HG02678 (cell line): Measurements from ENCODE around the gene GCH1.

ENCODE experiments used
- ATAC-seq: cut with Tn5 transposase; IDR thresholded peaks from one replicate; pipeline ENCODE4 v1.9.1; 2021; ENCODE audit warnings: mild to moderate bottlenecking, moderate library complexity; ENCODE audit not compliant: unreplicated experiment

GCH1 gene

DNA sequence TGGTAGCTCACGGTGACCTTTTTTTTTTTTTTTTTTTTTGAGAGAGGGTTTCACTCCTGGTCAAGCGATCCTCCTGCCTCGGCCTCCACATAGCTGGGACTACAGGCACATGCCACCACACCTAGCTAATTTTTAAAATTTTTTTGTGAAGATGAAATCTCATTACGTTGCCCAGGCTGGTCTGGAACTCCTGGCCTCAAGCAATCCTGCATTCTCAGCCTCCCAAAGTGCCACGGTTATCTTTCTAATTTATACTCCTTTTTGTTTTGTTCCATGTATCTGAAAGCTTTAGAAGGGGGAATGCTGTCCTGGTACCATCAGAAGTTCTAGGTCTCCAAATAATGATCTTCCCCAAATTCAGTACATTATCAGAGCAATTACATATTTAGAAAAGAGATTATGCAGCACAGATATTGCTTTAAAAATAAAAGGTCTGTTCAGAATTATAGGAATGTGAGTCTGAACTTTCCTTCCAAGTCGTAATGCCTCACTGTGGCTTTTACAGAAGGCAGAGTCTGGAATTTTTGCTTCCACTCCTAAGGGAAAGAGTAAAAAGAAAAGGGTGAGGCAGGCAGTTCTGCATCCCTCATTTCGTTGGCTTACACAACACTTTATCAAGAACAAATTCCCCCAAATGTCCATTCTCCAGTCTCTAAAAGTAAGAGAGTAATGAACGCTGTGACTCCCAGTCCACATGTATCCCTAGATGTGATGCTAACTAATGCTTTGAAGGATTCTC lies 73.0 kb downstream of the GCH1 start:
- ATAC-seq = no peak

DNA sequence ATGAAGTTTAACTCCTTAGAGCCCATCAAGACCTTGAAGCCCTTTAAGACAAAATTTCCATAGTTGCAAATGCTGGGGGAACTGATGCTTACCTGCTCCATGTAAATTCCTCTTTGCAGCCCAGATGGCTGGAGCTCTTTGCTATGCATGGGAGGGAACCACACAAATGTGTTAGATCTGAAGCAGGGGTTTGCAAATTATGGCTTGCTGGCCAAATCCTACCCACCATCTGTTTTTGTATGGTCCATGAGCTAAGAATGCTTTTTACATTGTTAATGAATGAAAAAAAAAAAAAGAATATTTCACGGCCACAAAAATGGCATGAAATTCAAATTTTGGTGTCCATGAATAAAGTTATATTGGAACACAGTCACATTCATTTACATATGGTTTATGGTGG lies 74.6 kb downstream of the GCH1 start:
- ATAC-seq = no peak

DNA sequence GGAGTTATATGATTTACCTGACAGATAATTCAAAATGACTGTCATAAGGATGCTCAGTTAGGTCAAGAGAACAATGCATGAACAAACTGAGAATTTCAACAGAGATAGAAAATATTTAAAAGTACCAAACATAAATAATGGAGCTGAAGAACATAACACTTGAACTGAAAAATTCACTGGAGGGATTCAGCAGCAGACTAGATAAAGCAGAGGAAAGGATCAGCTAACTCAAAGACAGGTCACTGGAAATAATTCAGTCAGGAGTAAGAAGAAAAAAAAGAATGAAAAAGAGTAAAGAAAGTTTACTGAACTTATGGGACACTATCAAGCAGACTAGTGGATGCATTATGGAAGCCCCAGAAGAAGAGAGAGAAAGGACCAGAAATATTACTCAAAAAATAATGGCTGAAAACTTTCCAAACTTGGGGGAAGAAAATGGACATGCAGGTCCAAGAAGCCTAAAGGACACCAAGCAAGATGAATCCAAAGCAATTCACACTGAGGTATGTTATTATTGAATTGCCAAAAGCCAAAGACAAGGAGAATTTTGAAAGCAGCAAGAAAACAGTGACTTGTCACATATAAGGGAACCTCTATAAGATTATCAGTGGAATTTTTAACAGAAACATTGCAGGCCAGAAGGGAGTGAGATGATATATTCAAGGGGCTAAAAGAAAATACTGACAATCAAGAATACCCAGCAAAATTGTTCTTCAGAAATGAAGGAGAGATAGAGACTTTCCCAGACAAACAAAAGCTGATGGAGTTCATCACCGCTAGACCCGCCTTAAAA lies 78.7 kb downstream of the GCH1 start:
- ATAC-seq = no peak

DNA sequence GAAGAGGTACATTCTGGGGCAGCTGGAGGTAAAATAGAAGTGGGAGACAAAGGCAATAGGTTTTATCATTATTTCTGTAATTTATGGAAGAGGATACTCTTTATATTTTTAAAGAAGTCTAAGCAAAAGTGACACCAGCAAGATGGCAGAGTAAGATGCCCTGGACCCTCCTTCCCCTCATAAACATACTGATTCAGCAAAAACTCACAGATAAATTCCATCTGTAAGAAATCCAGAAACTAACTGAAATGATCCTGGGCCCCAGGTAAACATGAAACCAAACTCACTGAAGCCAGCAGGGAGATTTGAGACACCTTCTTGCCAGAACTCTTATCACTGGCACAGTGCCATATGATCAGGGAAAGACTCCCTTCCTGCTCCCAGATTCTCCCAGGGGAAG lies 79.9 kb downstream of the GCH1 start:
- no peak for ATAC-seq

DNA sequence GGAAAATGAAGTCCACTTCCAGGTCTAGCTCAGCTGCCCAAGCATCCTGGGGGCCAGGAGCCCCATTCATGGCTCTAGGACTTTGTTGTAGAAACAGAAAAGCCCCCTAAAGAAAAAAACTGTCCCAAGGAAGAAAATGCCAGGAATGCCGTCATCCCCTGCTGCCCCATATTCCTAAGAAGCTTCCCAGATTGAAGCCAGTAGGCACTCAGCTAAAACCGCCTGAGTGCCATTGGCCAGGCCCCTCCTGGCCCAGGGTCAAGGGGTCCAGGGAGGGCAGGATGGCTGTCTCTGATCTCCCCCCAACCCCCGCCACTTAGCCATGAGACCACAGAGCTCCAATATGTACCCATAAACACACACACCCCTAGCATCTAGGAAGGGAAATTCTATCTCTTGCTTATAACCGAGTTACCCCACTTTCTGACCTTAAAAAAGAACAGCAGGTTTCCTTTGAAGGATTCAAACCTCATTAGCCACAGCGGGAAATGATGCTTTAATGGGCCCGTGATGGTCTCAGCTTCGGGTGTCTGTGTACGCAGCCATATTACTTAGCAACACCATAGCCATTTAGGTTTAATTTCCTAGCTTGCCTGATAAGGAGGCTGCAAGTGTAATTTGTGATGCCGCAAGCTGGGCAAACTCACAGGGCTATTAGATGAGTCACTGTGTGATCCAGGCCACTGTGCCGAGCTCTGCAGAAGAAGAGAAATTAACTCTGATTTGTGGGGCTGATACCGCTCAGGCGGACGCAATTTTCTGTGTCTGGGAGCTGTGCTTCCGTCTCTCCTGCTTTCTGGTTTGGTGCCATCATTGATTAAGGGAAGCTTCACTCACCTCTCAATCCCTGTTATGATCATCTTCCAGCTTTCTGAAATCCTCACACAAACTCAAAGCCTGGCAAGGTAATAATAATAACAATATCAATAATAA lies 84.2 kb downstream of the GCH1 start:
- ATAC-seq = no peak

DNA sequence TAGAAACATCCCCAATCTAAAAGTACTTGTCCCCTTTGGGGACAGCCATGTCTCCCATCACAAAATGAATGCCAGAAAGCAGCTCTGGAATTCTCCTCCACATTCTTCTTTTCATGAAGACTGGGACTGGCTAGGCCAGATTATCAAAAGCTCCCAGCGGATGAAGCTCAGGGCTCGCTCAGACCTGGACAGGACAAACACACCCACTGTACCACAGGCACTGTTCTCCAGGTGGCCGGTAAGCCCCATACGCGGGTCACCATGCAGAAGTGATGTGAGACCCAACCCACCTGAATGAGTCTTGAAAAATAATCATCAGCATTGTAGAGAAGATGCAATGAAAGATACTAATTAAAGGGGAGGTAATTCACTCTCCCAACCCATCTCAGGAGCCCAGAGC lies 85.1 kb downstream of the GCH1 start:
- ATAC-seq = no peak

DNA sequence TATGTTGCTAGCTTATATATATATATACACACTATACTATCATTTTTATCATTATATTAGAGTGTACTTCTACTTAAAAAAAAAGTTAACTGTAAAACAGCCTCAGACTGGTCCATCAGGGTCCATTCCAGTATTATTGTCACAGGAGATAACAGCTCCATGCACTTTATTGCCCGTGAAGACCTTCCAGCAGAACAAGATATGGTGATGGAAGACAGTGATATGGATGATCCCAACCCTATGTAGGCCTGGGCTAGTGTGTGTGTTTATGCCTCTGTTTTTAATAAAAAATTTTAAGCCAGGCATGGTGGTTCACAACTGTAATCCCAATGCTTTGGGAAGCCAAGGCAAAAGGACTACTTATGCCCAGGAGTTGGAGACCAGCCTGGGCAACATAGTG lies 86.2 kb downstream of the GCH1 start:
- no peak for ATAC-seq

DNA sequence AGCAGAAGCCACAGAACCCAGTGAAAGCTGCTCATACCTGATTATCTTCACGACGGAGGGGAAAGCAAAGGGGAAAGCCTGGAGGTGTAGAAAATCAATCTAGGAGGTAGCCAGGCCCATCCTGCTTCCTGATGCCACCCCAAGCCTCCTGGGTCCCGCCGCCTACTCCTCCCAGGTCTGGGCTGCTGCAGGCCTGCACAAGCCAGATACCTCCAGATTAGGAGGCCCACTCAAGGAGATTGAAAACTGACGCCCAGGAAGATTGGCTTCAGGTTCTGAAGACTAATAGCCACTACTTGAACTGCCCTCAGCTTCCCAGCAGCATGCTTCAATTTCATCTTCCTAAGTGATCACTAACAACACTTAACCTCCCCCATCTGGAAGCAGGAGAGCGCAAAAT lies 87.1 kb downstream of the GCH1 start:
- no peak for ATAC-seq

DNA sequence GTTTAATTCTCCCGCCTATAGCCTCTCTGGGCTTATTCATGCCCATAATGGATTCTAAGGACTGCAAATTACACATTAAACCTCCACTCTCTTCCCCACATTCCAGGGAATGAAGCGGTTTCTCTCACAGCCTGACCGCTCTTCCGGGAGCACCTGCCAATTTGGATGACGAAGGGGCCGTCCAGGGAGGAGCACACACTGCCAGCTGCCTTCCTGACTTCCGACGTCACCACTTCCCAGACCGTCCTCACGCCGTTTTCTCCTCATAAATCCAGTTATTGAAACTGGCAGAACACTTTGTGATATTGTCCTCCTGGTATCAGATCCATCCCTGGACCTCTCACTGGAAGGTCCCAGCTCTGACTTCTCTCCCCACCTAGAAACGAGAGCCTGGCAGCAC lies 87.6 kb downstream of the GCH1 start:
- ATAC-seq = no peak

DNA sequence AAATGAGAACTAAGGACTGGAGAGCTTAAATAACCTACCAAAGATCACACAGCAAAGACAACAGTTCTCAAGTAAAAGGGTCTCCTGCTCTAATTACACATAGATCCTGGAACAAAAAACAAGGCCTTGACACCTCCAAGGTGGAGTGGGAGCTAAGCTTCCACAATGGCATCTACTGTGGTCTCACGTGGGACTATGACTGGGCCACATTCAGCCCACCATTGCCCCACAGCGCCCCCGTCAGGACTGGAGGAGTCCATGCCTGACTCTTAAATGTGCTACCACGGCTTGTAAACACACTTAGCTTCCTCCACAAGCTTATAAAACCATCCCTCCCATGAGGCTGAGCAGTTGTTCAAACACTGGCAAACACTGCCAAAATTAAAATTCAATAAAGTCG lies 88.5 kb downstream of the GCH1 start:
- no peak for ATAC-seq

DNA sequence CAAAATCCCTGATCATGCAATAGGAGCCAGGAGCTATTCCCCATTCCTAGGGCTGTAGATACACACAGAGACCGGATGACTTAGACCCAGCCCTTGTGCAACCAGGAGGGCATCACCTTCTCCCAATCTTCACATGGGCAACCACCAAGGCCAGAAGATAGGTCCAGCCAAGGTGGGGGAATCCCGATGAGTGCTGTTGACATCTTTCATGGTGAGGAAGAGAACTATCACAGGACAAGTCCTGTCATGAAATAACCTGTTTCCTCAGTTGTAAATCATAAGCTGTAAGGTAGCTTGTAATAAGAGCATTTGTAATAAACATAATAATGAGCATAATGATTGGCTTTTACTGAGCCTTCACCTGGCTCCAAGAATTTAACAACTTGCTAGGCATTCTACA lies 89.5 kb downstream of the GCH1 start:
- ATAC-seq = no peak

DNA sequence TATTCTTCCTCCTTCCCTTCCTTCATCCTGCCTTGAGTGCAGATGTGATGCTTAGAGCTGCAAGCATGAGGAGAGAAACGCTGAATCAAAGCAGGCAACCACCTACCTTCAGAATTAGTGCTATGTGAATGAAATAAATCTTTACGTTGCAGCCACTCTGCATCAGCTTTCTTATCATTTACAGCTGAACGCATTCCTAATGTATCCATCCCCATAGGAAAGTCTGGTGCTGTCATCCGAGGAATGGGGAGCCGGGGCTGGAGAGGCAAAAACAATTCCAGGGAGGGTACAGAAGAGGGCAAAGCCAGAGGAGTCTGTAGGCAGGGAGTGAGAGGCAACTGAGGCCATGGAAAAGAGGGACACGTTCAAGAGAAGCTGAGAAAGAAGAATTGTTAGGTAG lies 90.0 kb downstream of the GCH1 start:
- ATAC-seq = no peak

DNA sequence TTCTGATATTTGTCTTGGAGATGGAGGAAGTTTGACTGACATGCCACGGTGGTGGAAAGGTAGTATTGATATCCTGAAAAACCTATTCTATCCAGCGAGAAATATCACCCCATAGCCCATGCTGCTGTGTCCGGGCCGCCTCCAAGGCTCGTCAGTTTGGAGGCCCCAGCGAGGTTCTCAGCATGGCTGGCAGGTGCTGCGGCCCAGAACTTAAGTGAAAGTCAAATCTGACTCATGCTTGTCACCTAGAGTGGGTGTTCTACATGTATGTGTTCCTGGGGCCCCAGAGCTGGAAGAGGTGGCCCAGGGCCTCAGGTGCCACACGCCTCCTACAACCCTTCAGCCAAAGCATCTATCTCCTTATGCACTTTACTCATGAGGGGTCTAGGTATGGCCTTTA lies 92.9 kb downstream of the GCH1 start:
- ATAC-seq = no peak

DNA sequence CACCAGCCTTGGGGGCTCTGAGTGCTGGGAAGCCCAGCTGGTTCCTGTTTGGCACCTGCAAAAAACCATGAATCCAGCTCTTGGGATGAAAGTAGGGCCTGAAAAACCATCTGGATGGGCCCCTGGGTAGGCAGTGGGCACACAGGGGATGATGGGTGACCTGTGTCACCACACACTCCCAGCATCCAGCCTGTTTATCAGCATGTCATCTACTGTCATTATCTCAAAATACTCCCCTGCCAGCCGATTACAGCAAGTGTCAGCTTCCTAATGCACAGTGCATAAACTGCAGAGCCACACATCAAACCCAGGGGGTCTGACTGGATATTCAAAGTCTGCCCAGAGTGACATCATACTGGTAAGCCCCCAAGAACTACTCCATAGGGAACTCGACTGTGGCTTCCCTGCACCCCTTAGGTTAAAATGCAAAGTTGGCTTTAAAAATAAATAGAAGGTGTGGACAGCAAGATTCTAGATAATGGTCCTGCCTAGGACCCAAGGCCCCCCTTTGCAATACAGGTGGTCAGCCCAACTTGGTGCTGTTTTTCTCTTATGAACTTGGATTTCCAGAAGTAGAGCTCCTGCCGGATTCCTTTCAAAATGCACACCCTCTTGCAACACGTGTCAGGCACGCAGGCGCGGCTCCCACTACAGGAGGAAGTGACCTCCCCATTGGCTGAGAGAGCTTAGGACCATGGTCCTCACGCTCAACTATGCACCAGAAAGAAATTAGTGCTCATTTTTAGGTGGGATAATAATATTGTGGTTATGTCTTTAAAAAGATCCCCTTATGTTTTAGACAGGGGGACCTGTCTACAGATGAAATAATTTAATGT lies 94.1 kb downstream of the GCH1 start:
- no peak for ATAC-seq

DNA sequence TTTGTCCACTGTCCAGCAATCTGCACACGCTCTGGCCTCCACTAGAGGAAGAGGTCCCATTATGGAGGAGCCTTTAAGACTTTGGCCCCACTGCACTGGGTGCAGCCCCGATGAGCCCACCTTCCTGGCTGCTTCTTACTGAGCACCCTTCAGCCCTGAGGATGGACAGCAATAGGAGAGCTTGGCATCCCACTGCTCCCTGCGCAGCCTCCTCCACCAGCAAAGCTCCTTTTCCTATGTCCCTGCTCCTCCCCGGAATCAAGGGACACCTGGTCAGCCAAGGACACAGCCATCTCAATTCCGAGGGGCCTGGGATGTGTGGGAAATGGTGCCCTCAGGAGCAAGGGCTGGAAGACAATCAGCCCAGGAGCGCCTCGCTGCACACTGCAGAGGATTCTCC lies 94.7 kb downstream of the GCH1 start:
- ATAC-seq = no peak

DNA sequence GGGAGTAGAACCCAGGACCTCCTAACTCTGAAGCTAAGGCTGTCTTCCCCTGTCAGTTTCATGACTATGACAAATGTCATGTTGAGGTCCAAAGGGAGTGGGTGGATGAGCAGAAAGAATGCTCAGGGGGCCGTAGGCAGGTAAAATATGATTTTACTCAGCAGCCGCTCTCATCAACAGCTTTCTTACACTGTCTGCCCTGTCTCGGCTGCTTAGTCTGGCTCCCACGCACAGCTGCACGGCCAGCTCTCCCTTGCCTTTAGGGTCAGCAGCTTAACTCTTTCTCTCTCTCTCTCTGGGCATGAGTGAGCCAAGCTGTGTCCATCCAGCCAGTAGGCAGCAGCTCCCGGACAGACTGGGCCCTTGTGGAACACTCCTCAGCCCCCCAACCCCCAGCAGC lies 95.2 kb downstream of the GCH1 start:
- ATAC-seq = no peak

DNA sequence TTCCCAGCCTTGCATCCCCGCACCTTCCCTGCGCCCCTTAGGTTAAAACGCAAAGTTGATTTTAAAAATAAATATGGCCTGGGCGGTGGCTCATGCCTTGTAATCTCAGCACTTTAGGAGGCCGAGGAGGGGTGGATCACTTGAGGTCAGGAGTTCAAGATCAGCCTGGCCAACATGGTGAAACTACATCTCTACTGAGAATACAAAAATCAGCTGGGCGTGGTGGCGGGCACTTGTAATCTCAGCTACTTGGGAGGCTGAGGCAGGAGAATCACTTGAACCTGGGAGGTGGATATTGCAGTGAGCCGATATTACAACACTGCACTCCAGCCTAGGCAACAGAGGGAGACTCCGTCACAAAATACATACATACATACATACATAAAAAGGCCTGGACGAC lies 96.0 kb downstream of the GCH1 start:
- no peak for ATAC-seq

DNA sequence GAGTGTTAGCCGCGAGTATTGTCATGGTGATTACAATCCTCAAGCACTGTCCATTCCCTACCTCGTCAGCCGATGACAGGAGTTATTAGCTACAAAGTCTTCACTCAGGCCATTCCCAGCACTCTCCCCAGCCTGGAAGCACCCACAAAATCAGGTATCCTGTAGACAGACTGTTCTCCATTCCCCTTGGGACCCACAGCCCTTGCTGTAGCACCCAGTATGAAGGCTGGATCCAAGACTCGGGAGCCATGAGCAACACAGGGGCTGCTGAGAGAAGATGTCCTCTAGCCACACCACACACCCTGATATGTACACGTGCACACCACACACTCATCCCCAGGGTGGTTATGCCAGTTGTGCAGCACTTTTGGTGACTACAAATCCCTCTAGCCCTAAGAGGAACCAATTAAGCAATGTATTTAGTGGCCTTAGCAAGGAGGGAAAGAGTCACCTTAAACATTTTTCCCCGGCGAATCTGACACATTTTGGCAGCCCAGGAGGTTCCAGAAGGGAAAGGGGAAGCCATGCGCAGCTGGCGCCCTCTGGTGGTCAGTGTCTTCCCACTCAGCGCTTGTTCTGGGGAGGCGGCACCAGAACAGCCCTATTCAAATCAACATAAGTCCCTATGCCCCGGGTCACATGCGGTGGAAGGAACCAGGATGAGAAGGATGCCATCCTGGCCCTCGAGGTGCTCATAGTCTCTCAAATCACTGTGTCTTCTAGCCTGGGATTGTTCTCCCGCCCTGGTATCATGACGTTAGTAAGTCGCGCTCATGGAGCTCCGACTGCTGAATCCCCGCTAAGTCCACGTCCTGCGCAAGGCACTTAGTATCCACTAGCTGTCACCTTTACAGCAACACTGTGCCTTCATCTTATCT lies 96.9 kb downstream of the GCH1 start:
- peak; percentile 81 for ATAC-seq

DNA sequence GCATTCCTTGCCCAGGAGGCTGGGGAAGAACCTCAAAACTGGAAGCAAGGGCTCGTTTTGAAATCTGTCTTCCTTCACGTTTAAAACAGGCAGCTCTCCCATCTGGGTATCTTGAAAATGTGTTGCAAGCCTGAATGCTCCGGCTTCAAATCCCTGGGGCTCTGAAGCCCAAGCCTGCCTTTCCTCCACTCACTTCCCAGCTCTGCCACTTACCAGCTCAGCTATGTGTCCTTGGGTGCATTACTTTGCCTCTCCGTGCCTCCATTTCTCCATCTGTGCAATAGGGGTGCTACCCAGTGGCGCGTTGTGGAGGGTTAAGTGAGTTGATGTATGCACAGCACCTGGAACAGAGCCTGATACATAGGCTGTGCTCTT lies 97.6 kb downstream of the GCH1 start:
- ATAC-seq = no peak

DNA sequence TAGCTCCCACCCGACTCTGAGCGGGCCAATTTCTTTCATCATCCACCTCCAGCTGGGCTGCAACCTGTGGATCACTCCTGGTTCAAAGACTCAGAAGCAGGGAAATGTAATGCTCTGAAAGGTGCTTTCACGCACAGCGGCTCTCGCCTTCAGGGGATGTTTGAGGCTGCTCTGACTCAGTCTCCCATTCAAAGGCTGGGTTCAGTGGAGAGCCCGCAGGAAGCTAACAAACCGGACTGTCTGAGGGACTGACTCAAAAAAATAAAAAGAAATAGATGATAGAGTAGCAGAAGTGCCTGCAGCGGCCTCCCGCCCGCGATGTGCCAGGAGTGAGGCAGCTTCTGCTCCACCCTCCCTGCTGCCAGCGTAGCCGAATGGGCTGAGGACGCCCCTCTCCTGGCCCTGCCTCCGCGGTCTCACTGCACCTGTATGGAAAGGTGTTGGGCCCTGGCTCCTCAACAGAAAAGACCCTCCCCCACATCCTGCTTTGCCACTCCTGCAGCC lies 98.0 kb downstream of the GCH1 start:
- ATAC-seq = no peak
